IMR-90 (cell line): ENCODE results near the gene AP3B1.

Source experiments
- CTCF ChIP-seq: conservative IDR thresholded peaks from 2 replicates; pipeline ENCODE4 v1.5.1; 2012; ENCODE audit warnings: mild to moderate bottlenecking, low read depth, low read length, improper control_type of control experiment
- POLR2A ChIP-seq: IDR thresholded peaks from 2 replicates; pipeline ENCODE4 v1.6.1; 2012; ENCODE audit warnings: mild to moderate bottlenecking, low read depth, low read length

- TF ChIP-seq POLR2A (no peak), CTCF (no peak)
These were observed 107.3 kb downstream of the AP3B1 start for GRCh38 chr5:78187172-78187571.
